GM19239 (cell line): ENCODE data around the gene LIMS2.

ENCODE experiments used
- DNase-seq: peaks from one replicate; pipeline ENCODE4 v3.0.0; 2011; ENCODE audit warnings: low spot score; ENCODE audit not compliant: insufficient read length
- FAIRE-seq: peaks from 2 replicates; lab custom pipeline; 2011; peaks lifted over from hg19 to GRCh38; lab: Jason Lieb, UNC

Gene LIMS2

GRCh38 chr2:127611076-127611925 is 64.0 kb downstream of the LIMS2 start:
- DNase-seq (no peak), FAIRE-seq (no peak)

GRCh38 chr2:127610561-127610960 is 64.8 kb downstream of the LIMS2 start:
- FAIRE-seq (no peak), DNase-seq (no peak)

- DNase-seq (no peak), FAIRE-seq (no peak)
Observed at GRCh38 chr2:127609818-127610217, 65.5 kb downstream of the LIMS2 start.

- no peak for FAIRE-seq
Observed at GRCh38 chr2:127609031-127609751, 66.1 kb downstream of the LIMS2 start.

GRCh38 chr2:127608061-127609030 is 67.0 kb downstream of the LIMS2 start:
- no peak for FAIRE-seq
- no peak for DNase-seq

More at GRCh38 chr2:127609031-127609751, 66.1 kb downstream of the LIMS2 start:
- no peak for DNase-seq

- FAIRE-seq (no peak), DNase-seq (no peak)
Observed at GRCh38 chr2:127607399-127607908, 67.9 kb downstream of the LIMS2 start.

GRCh38 chr2:127606625-127607398 is 68.5 kb downstream of the LIMS2 start:
- FAIRE-seq = no peak
- DNase-seq = no peak

- FAIRE-seq = no peak
- DNase-seq = no peak
Observed at GRCh38 chr2:127605691-127606263, 69.6 kb downstream of the LIMS2 start.

- no peak for FAIRE-seq
- DNase-seq = no peak
Observed at GRCh38 chr2:127604986-127605385, 70.3 kb downstream of the LIMS2 start.

- no peak for FAIRE-seq
- no peak for DNase-seq
Observed at GRCh38 chr2:127599211-127599610, 76.1 kb downstream of the LIMS2 start.

- DNase-seq (no peak), FAIRE-seq (no peak)
Observed at GRCh38 chr2:127598711-127599110, 76.6 kb downstream of the LIMS2 start.

- DNase-seq (no peak), FAIRE-seq (no peak)
Observed at GRCh38 chr2:127597984-127598380, 77.3 kb downstream of the LIMS2 start.

- FAIRE-seq = no peak
- DNase-seq = no peak
Observed at GRCh38 chr2:127597046-127597983, 78.0 kb downstream of the LIMS2 start.

GRCh38 chr2:127596311-127597045 is 78.9 kb downstream of the LIMS2 start:
- FAIRE-seq (no peak), DNase-seq (no peak)

GRCh38 chr2:127594116-127594591 is 81.2 kb downstream of the LIMS2 start:
- DNase-seq = no peak
- no peak for FAIRE-seq

- FAIRE-seq = no peak
- no peak for DNase-seq
Observed at GRCh38 chr2:127593228-127594115, 81.9 kb downstream of the LIMS2 start.
